K562 (cell line): ENCODE measurements around the gene RNMT. TPM values are rescaled to one million over a fixed set of nuclear protein-coding genes. Genes with fewer than 3 reads are reported as not detected.

Experiments used
- ATAC-seq: fragments of 200-7000 bp; cut with Tn5 transposase; 3 replicates; pipeline ENCODE4 v1.9.1; 2020; ENCODE audit warnings: moderate library complexity
- BruUV-seq: library from RNA; stranded (reverse); fragments of 400-500 nt; replicated peaks from 2 replicates; lab custom pipeline; 2021; lab: Mats Ljungman, UMichigan
- CTCF ChIA-PET: fragments of 300-600 bp; formaldehyde crosslinking; extraction: SDS; loops from one replicate; lab custom pipeline; 2021; ENCODE audit warnings: low intra/inter-chr PET ratio; lab: Yijun Ruan, JAX
- POLR2A ChIA-PET: fragments of 300-600, 350-650 bp; sonication (Branson Sonifier 250); formaldehyde crosslinking; extraction: SDS; loops from one replicate; lab custom pipeline; 2021; ENCODE audit warnings: antibody characterized with exemption, inconsistent platforms; lab: Yijun Ruan, JAX
- DNase-seq, 4 experiments: peaks; one replicate each; pipeline versions ENCODE4 v3.0.0 to v3.0.0-alpha.2; 2011 to 2018; ENCODE audit warnings: low spot score in 3 of 4, mixed read lengths in 3 of 4; ENCODE audit errors: extremely low read depth in 1 of 4
- FAIRE-seq: peaks from 2 replicates; lab custom pipeline; 2011; peaks lifted over from hg19 to GRCh38; lab: Jason Lieb, UNC
- H2AFZ ChIP-seq: 2 replicates; pipeline ENCODE4 v1.6.0; 2011; ENCODE audit warnings: low read depth, low read length, control low read depth, inconsistent platforms
- H3K27ac ChIP-seq: fragments of 200-600 bp; 3 replicates; pipeline ENCODE4 v1.8.0; 2011; ENCODE audit warnings: low read depth, mild to moderate bottlenecking, control low read depth, inconsistent platforms, low read length, moderate library complexity, mixed read lengths; ENCODE audit errors: extremely low read depth
- H3K27me3 ChIP-seq, 2 experiments: fragments of 300-600 bp in 1 of 2; 2 replicates in 1 of 2; 3 replicates in 1 of 2; pipeline versions ENCODE4 v1.6.0 to v1.8.0; 2011; ENCODE audit warnings: inconsistent platforms in 2 of 2, low read length in 2 of 2, mild to moderate bottlenecking in 1 of 2, mixed read lengths in 1 of 2, moderate library complexity in 1 of 2; ENCODE audit not compliant: control insufficient read depth in 2 of 2, insufficient read depth in 2 of 2
- H3K36me3 ChIP-seq: fragments of 300-600 bp; 3 replicates; pipeline ENCODE4 v1.8.0; 2011; ENCODE audit warnings: mild to moderate bottlenecking, low read length, inconsistent platforms; ENCODE audit not compliant: control insufficient read depth, insufficient read depth
- H3K4me1 ChIP-seq, 2 experiments: fragments of 200-600 bp in 1 of 2; replicated peaks in 1 of 2; 2 replicates in 1 of 2; 3 replicates in 1 of 2; pipeline versions ENCODE4 v1.5.1 to v1.8.0; 2011; ENCODE audit warnings: inconsistent platforms in 2 of 2, low read length in 2 of 2, mild to moderate bottlenecking in 1 of 2, mixed read lengths in 1 of 2, moderate library complexity in 1 of 2; ENCODE audit not compliant: control insufficient read depth in 2 of 2, insufficient read depth in 2 of 2
- H3K4me2 ChIP-seq: 2 replicates; pipeline ENCODE4 v1.6.1; 2011; ENCODE audit warnings: low read length, control low read depth, inconsistent platforms, mixed read lengths; ENCODE audit not compliant: insufficient read depth
- H3K4me3 ChIP-seq: fragments of 200-600 bp; sonication (generic), shearing (Covaris generic); 2 replicates; pipeline ENCODE4 v1.5.1; 2016; ENCODE audit warnings: control low read depth, inconsistent platforms
- H3K79me2 ChIP-seq: fragments of 200-600 bp; 3 replicates; pipeline ENCODE4 v1.8.0; 2011; ENCODE audit warnings: low read length, inconsistent platforms; ENCODE audit not compliant: control insufficient read depth, insufficient read depth
- H3K9ac ChIP-seq, 2 experiments: 2 replicates each; pipeline versions ENCODE4 v1.6.0 to v1.6.1; 2011; ENCODE audit warnings: low read depth in 2 of 2, low read length in 2 of 2, control low read depth in 1 of 2, inconsistent platforms in 1 of 2, mild to moderate bottlenecking in 1 of 2, mixed read lengths in 1 of 2; ENCODE audit not compliant: insufficient read depth in 1 of 2
- H3K9me1 ChIP-seq: one replicate; pipeline ENCODE4 v1.6.0; 2011; ENCODE audit warnings: inconsistent platforms, mild to moderate bottlenecking, low read length, moderate library complexity; ENCODE audit not compliant: control insufficient read depth, insufficient read depth
- H3K9me3 ChIP-seq: replicated peaks from 2 replicates; pipeline ENCODE4 v1.5.1; 2011; ENCODE audit warnings: low read depth, low read length, inconsistent platforms; ENCODE audit not compliant: control insufficient read depth, insufficient read depth
- H4K20me1 ChIP-seq: replicated peaks from 2 replicates; pipeline ENCODE4 v1.6.1; 2011; ENCODE audit warnings: low read length, inconsistent platforms, mixed read lengths; ENCODE audit not compliant: control insufficient read depth, insufficient read depth
- ETV6 ChIP-seq, 3 experiments: fragments of 150-350 bp in 1 of 3; sonication (generic) in 1 of 3; formaldehyde crosslinking in 1 of 3; IDR thresholded peaks; 2 replicates each; pipeline versions ENCODE4 v1.6.1 to v1.8.0; 2014 to 2022; ENCODE audit warnings: borderline replicate concordance in 2 of 3, low read depth in 2 of 3, antibody characterized with exemption in 1 of 3, low read length in 1 of 3, mild to moderate bottlenecking in 1 of 3, missing genetic modification reagents in 1 of 3
- JUND ChIP-seq, 2 experiments: IDR thresholded peaks; 2 replicates in 1 of 2; 3 replicates in 1 of 2; pipeline ENCODE4 v1.6.1; 2011; ENCODE audit warnings: borderline replicate concordance in 2 of 2, low read depth in 2 of 2, low read length in 2 of 2, improper control_type of control experiment in 1 of 2, missing biosample characterization in 1 of 2, missing genetic modification characterization in 1 of 2, missing genetic modification reagents in 1 of 2
- LARP7 ChIP-seq: fragments of 450-650 bp; IDR thresholded peaks from 2 replicates; pipeline ENCODE4 v1.6.1; 2016
- MCM5 ChIP-seq: fragments of 450-650 bp; IDR thresholded peaks from 2 replicates; pipeline ENCODE4 v1.6.1; 2016; ENCODE audit warnings: low read depth
- PRPF4 ChIP-seq: fragments of 200-400 bp; formaldehyde crosslinking; IDR thresholded peaks from one replicate; pipeline ENCODE4 v1.6.1; 2017; ENCODE audit warnings: low read length, low read depth, mild to moderate bottlenecking; ENCODE audit not compliant: insufficient read depth, poor library complexity, severe bottlenecking
- ZNF347 ChIP-seq: fragments of 450-650 bp; formaldehyde crosslinking; IDR thresholded peaks from 2 replicates; pipeline ENCODE4 v1.4.0; 2020; ENCODE audit warnings: low read depth, mild to moderate bottlenecking, moderate library complexity
- ZNF354B ChIP-seq: fragments of 250-450 bp; sonication (Bioruptor Pico); IDR thresholded peaks from 2 replicates; pipeline ENCODE4 v1.4.0; 2020
- WGBS: fragments of 100-300 bp; shearing (Covaris generic); methylation state at CpG from one replicate; pipeline ENCODE4 v1.1.6; 2016; ENCODE audit warnings: low coverage, mixed read lengths; ENCODE audit not compliant: insufficient coverage; ENCODE audit errors: missing lambda C conversion rate; 5-methylcytosine and 5-hydroxymethylcytosine counted together
- in situ Hi-C: fragments of 300-500 bp; cut with MboI; formaldehyde crosslinking; loops from 4 replicates; pipeline ENCODE4 v1.15.0; 2018; ENCODE audit warnings: inconsistent platforms, mixed read lengths
- intact Hi-C: fragments of 100-400 bp; cut with micrococcal nuclease; formaldehyde crosslinking; loops from 2 replicates; pipeline ENCODE4 v1.14.2; 2022
- polyA plus RNA-seq, 8 experiments: library from polyadenylated mRNA; depleted of rRNA in 4 of 8; stranded (reverse) in 5 of 8; unstranded in 3 of 8; fragments of >200 nt; fragmentation: Nextera tagmentation in 2 of 8; fragmentation: Illumina TruSeq in 1 of 8; extraction: Ambion mirVana in 2 of 8; extraction: Trizol in 1 of 8; gene quantifications; 2 replicates each; pipeline versions ENCODE4 v1.2.1 to v1.2.3, GENCODE V29; 2011 to 2014; ENCODE audit warnings: inconsistent platforms in 1 of 8, missing spikeins in 1 of 8
- total RNA-seq, 7 experiments: library from RNA; depleted of rRNA in 6 of 7; stranded (reverse); fragments of >200 nt in 6 of 7; fragmentation: Illumina TruSeq in 2 of 7; extraction: Trizol in 2 of 7; gene quantifications; 2 replicates each; pipeline versions ENCODE4 v1.2.1 to v1.2.3, GENCODE V29; 2011 to 2021; ENCODE audit warnings: low replicate concordance in 1 of 7
- TF ChIP-seq, protein P1 (sequence below): IDR thresholded peaks from 2 replicates; pipeline ENCODE4 v1.6.1; 2011; ENCODE audit not compliant: insufficient read length; ENCODE audit errors: extremely low read depth
- TF ChIP-seq, protein P2 (sequence below): fragments of 250-450 bp; sonication (Bioruptor Pico); IDR thresholded peaks from 2 replicates; pipeline ENCODE4 v1.4.0; 2020

The RNMT gene
- total and polyA plus RNA-seq, 9 of the 15 experiments (the other 6 are each of a cell fraction or from before 2014, with no cell fraction given), result 20.2 to 63.4 (median 34.1) TPM

DNA sequence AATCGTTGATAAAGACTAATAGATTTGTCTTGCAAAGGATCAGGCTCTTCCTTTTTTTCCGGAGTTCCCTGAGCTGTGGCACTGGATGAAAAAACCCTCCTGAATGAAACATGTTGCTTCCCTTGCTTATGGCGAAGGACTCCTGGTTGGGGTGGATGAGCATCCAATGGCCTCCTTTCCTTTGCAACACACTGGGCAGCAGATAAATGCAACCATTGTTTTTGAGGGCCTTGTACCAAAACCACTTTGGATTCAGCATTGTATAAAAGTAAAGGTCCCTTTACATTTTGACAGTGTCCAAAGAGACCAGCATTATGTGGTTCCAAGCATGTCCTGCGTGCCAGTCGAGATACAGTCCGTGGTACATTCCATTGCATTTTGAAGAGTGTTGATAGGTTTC is 44.8 kb upstream of the RNMT start:
- no peaks in the 10 kb centered on the region for H3K4me1 ChIP-seq
- ATAC-seq, result no peak
- no peak overlapping the region for H3K4me3 ChIP-seq
- peaks cover 3% of the 10 kb centered on the region; the same call in 1 of the 2 replicates for H4K20me1 ChIP-seq
- ChIA-PET POLR2A (interaction anchor here (0.6 to 0.7 kb wide), 2 partner anchors 13 to 915 kb away, joined by 3 read pairs; no protein-coding TSS in a partner anchor), CTCF (no interaction called here)
- H3K9me1 ChIP-seq, result no peaks in the 10 kb centered on the region
- H3K27me3 ChIP-seq, result no peaks in the 10 kb centered on the region
- H2AFZ ChIP-seq, result no peak overlapping the region
- DNase-seq, result no peak
- H3K79me2 ChIP-seq, result peaks cover 80% of the 10 kb centered on the region
- intact Hi-C loops, result no loop called here
- in situ Hi-C loops, result no loop called here
- WGBS, result 93% methylated on average over 6 of the region's 6 CpGs
- peaks cover 16% of the 10 kb centered on the region; the same call in 2 of the 3 replicates for H3K36me3 ChIP-seq
- no peak overlapping the region for H3K27ac ChIP-seq
- H3K4me2 ChIP-seq, result no peak overlapping the region
- FAIRE-seq, result no peak
- no TSS peak for BruUV-seq
- no peaks in the 10 kb centered on the region for H3K9me3 ChIP-seq
- H3K9ac ChIP-seq, result no peak overlapping the region
- no peak for TF ChIP-seq MCM5
- TF ChIP-seq, protein P1, sequence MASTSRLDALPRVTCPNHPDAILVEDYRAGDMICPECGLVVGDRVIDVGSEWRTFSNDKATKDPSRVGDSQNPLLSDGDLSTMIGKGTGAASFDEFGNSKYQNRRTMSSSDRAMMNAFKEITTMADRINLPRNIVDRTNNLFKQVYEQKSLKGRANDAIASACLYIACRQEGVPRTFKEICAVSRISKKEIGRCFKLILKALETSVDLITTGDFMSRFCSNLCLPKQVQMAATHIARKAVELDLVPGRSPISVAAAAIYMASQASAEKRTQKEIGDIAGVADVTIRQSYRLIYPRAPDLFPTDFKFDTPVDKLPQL, result no peak
- TF ChIP-seq PRPF4, result no peak
- no peak for TF ChIP-seq LARP7
- no peak for TF ChIP-seq ETV6 (IDR thresholded peaks at IDR 0.05; ENCODE audit: borderline replicate concordance in 1 of 2, low read depth in 2 of 2, low read length in 1 of 2)
- TF ChIP-seq ETV6 (CRISPR knock-in tag; IDR thresholded peaks at IDR 0.05; ENCODE audit: borderline replicate concordance), result no peak
- TF ChIP-seq, protein P2, sequence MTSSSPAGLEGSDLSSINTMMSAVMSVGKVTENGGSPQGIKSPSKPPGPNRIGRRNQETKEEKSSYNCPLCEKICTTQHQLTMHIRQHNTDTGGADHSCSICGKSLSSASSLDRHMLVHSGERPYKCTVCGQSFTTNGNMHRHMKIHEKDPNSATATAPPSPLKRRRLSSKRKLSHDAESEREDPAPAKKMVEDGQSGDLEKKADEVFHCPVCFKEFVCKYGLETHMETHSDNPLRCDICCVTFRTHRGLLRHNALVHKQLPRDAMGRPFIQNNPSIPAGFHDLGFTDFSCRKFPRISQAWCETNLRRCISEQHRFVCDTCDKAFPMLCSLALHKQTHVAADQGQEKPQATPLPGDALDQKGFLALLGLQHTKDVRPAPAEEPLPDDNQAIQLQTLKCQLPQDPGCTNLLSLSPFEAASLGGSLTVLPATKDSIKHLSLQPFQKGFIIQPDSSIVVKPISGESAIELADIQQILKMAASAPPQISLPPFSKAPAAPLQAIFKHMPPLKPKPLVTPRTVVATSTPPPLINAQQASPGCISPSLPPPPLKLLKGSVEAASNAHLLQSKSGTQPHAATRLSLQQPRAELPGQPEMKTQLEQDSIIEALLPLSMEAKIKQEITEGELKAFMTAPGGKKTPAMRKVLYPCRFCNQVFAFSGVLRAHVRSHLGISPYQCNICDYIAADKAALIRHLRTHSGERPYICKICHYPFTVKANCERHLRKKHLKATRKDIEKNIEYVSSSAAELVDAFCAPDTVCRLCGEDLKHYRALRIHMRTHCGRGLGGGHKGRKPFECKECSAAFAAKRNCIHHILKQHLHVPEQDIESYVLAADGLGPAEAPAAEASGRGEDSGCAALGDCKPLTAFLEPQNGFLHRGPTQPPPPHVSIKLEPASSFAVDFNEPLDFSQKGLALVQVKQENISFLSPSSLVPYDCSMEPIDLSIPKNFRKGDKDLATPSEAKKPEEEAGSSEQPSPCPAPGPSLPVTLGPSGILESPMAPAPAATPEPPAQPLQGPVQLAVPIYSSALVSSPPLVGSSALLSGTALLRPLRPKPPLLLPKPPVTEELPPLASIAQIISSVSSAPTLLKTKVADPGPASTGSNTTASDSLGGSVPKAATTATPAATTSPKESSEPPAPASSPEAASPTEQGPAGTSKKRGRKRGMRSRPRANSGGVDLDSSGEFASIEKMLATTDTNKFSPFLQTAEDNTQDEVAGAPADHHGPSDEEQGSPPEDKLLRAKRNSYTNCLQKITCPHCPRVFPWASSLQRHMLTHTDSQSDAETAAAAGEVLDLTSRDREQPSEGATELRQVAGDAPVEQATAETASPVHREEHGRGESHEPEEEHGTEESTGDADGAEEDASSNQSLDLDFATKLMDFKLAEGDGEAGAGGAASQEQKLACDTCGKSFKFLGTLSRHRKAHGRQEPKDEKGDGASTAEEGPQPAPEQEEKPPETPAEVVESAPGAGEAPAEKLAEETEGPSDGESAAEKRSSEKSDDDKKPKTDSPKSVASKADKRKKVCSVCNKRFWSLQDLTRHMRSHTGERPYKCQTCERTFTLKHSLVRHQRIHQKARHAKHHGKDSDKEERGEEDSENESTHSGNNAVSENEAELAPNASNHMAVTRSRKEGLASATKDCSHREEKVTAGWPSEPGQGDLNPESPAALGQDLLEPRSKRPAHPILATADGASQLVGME (CRISPR knock-in tag), result no peak
- no peak for TF ChIP-seq JUND (IDR thresholded peaks at IDR 0.05; ENCODE audit: borderline replicate concordance, low read depth, low read length)
- no peak for TF ChIP-seq JUND (tag; IDR thresholded peaks at IDR 0.05; ENCODE audit: borderline replicate concordance, low read depth, low read length)
- TF ChIP-seq ZNF354B (CRISPR knock-in tag), result no peak
- TF ChIP-seq ZNF347 (CRISPR knock-in tag), result no peak
